K562 (cell line): ENCODE results near the gene DPY19L1. TPM values are rescaled to one million over a fixed set of nuclear protein-coding genes. Genes with fewer than 3 reads are reported as not detected.
"Not testable (repeated sequence)": the region's sequence is repeated elsewhere in the genome, so short reads cannot be mapped to it uniquely, and the experiment has no call there.

Source experiments
- ATAC-seq: fragments of 200-7000 bp; cut with Tn5 transposase; 3 replicates; pipeline ENCODE4 v1.9.1; 2020; ENCODE audit warnings: moderate library complexity
- BruUV-seq: library from RNA; stranded (reverse); fragments of 400-500 nt; replicated peaks from 2 replicates; lab custom pipeline; 2021; lab: Mats Ljungman, UMichigan
- CTCF ChIA-PET: fragments of 300-600 bp; formaldehyde crosslinking; extraction: SDS; loops from one replicate; lab custom pipeline; 2021; ENCODE audit warnings: low intra/inter-chr PET ratio; lab: Yijun Ruan, JAX
- POLR2A ChIA-PET: fragments of 300-600, 350-650 bp; sonication (Branson Sonifier 250); formaldehyde crosslinking; extraction: SDS; loops from one replicate; lab custom pipeline; 2021; ENCODE audit warnings: antibody characterized with exemption, inconsistent platforms; lab: Yijun Ruan, JAX
- DNase-seq, 4 experiments: peaks; one replicate each; pipeline versions ENCODE4 v3.0.0 to v3.0.0-alpha.2; 2011 to 2018; ENCODE audit warnings: low spot score in 3 of 4, mixed read lengths in 3 of 4; ENCODE audit errors: extremely low read depth in 1 of 4
- FAIRE-seq: peaks from 2 replicates; lab custom pipeline; 2011; peaks lifted over from hg19 to GRCh38; lab: Jason Lieb, UNC
- H2AFZ ChIP-seq: 2 replicates; pipeline ENCODE4 v1.6.0; 2011; ENCODE audit warnings: low read depth, low read length, control low read depth, inconsistent platforms
- H3K27ac ChIP-seq: fragments of 200-600 bp; 3 replicates; pipeline ENCODE4 v1.8.0; 2011; ENCODE audit warnings: low read depth, mild to moderate bottlenecking, control low read depth, inconsistent platforms, low read length, moderate library complexity, mixed read lengths; ENCODE audit errors: extremely low read depth
- H3K27me3 ChIP-seq, 2 experiments: fragments of 300-600 bp in 1 of 2; 2 replicates in 1 of 2; 3 replicates in 1 of 2; pipeline versions ENCODE4 v1.6.0 to v1.8.0; 2011; ENCODE audit warnings: inconsistent platforms in 2 of 2, low read length in 2 of 2, mild to moderate bottlenecking in 1 of 2, mixed read lengths in 1 of 2, moderate library complexity in 1 of 2; ENCODE audit not compliant: control insufficient read depth in 2 of 2, insufficient read depth in 2 of 2
- H3K36me3 ChIP-seq: fragments of 300-600 bp; 3 replicates; pipeline ENCODE4 v1.8.0; 2011; ENCODE audit warnings: mild to moderate bottlenecking, low read length, inconsistent platforms; ENCODE audit not compliant: control insufficient read depth, insufficient read depth
- H3K4me1 ChIP-seq, 2 experiments: fragments of 200-600 bp in 1 of 2; replicated peaks in 1 of 2; 2 replicates in 1 of 2; 3 replicates in 1 of 2; pipeline versions ENCODE4 v1.5.1 to v1.8.0; 2011; ENCODE audit warnings: inconsistent platforms in 2 of 2, low read length in 2 of 2, mild to moderate bottlenecking in 1 of 2, mixed read lengths in 1 of 2, moderate library complexity in 1 of 2; ENCODE audit not compliant: control insufficient read depth in 2 of 2, insufficient read depth in 2 of 2
- H3K4me2 ChIP-seq: 2 replicates; pipeline ENCODE4 v1.6.1; 2011; ENCODE audit warnings: low read length, control low read depth, inconsistent platforms, mixed read lengths; ENCODE audit not compliant: insufficient read depth
- H3K4me3 ChIP-seq: fragments of 200-600 bp; sonication (generic), shearing (Covaris generic); 2 replicates; pipeline ENCODE4 v1.5.1; 2016; ENCODE audit warnings: control low read depth, inconsistent platforms
- H3K79me2 ChIP-seq: fragments of 200-600 bp; 3 replicates; pipeline ENCODE4 v1.8.0; 2011; ENCODE audit warnings: low read length, inconsistent platforms; ENCODE audit not compliant: control insufficient read depth, insufficient read depth
- H3K9ac ChIP-seq, 2 experiments: 2 replicates each; pipeline versions ENCODE4 v1.6.0 to v1.6.1; 2011; ENCODE audit warnings: low read depth in 2 of 2, low read length in 2 of 2, control low read depth in 1 of 2, inconsistent platforms in 1 of 2, mild to moderate bottlenecking in 1 of 2, mixed read lengths in 1 of 2; ENCODE audit not compliant: insufficient read depth in 1 of 2
- H3K9me1 ChIP-seq: one replicate; pipeline ENCODE4 v1.6.0; 2011; ENCODE audit warnings: inconsistent platforms, mild to moderate bottlenecking, low read length, moderate library complexity; ENCODE audit not compliant: control insufficient read depth, insufficient read depth
- H3K9me3 ChIP-seq: replicated peaks from 2 replicates; pipeline ENCODE4 v1.5.1; 2011; ENCODE audit warnings: low read depth, low read length, inconsistent platforms; ENCODE audit not compliant: control insufficient read depth, insufficient read depth
- H4K20me1 ChIP-seq: replicated peaks from 2 replicates; pipeline ENCODE4 v1.6.1; 2011; ENCODE audit warnings: low read length, inconsistent platforms, mixed read lengths; ENCODE audit not compliant: control insufficient read depth, insufficient read depth
- FOXA1 ChIP-seq: fragments of 450-650 bp; IDR thresholded peaks from 2 replicates; pipeline ENCODE4 v1.6.1; 2016; ENCODE audit warnings: mild to moderate bottlenecking, borderline replicate concordance
- GTF2F1 ChIP-seq: IDR thresholded peaks from 2 replicates; pipeline ENCODE4 v1.6.1; 2011; ENCODE audit warnings: low read depth, low read length, improper control_type of control experiment
- KAT2B ChIP-seq: IDR thresholded peaks from one replicate; pipeline ENCODE4 v1.6.1; 2012; ENCODE audit warnings: low read depth, mild to moderate bottlenecking, control low read depth, inconsistent platforms, low read length, moderate library complexity
- RCOR1 ChIP-seq, 2 experiments: IDR thresholded peaks; 2 replicates each; pipeline ENCODE4 v1.6.1; 2012; ENCODE audit warnings: low read depth in 2 of 2, low read length in 2 of 2, borderline replicate concordance in 1 of 2, improper control_type of control experiment in 1 of 2
- RFX5 ChIP-seq: IDR thresholded peaks from 2 replicates; pipeline ENCODE4 v1.6.1; 2011; ENCODE audit warnings: low read depth, mild to moderate bottlenecking, improper control_type of control experiment, low read length
- SRSF7 ChIP-seq: fragments of 200-400 bp; formaldehyde crosslinking; optimal IDR thresholded peaks from 2 replicates; pipeline ENCODE3; 2017; ENCODE audit warnings: mild to moderate bottlenecking, low read depth, low read length
- THRB ChIP-seq: fragments of 450-650 bp; formaldehyde crosslinking; conservative IDR thresholded peaks from 2 replicates; pipeline ENCODE4 v1.4.0; 2022; ENCODE audit warnings: mild to moderate bottlenecking, missing genetic modification characterization
- WGBS: fragments of 100-300 bp; shearing (Covaris generic); methylation state at CpG from one replicate; pipeline ENCODE4 v1.1.6; 2016; ENCODE audit warnings: low coverage, mixed read lengths; ENCODE audit not compliant: insufficient coverage; ENCODE audit errors: missing lambda C conversion rate; 5-methylcytosine and 5-hydroxymethylcytosine counted together
- in situ Hi-C: fragments of 300-500 bp; cut with MboI; formaldehyde crosslinking; loops from 4 replicates; pipeline ENCODE4 v1.15.0; 2018; ENCODE audit warnings: inconsistent platforms, mixed read lengths
- intact Hi-C: fragments of 100-400 bp; cut with micrococcal nuclease; formaldehyde crosslinking; loops from 2 replicates; pipeline ENCODE4 v1.14.2; 2022
- polyA plus RNA-seq, 8 experiments: library from polyadenylated mRNA; depleted of rRNA in 4 of 8; stranded (reverse) in 5 of 8; unstranded in 3 of 8; fragments of >200 nt; fragmentation: Nextera tagmentation in 2 of 8; fragmentation: Illumina TruSeq in 1 of 8; extraction: Ambion mirVana in 2 of 8; extraction: Trizol in 1 of 8; gene quantifications; 2 replicates each; pipeline versions ENCODE4 v1.2.1 to v1.2.3, GENCODE V29; 2011 to 2014; ENCODE audit warnings: inconsistent platforms in 1 of 8, missing spikeins in 1 of 8
- total RNA-seq, 7 experiments: library from RNA; depleted of rRNA in 6 of 7; stranded (reverse); fragments of >200 nt in 6 of 7; fragmentation: Illumina TruSeq in 2 of 7; extraction: Trizol in 2 of 7; gene quantifications; 2 replicates each; pipeline versions ENCODE4 v1.2.1 to v1.2.3, GENCODE V29; 2011 to 2021; ENCODE audit warnings: low replicate concordance in 1 of 7
- TF ChIP-seq, protein P1 (sequence below): fragments of 250-450 bp; sonication (Bioruptor Pico); IDR thresholded peaks from 2 replicates; pipeline ENCODE4 v1.4.0; 2020

DPY19L1 gene
- total and polyA plus RNA-seq, 9 of the 15 experiments (the other 6 are each of a cell fraction or from before 2014, with no cell fraction given), result 4.0 to 34.3 (median 22.1) TPM

GRCh38 chr7:34928052-34928451 is 109.2 kb downstream of the DPY19L1 start (continued):
- TF ChIP-seq, protein P1, sequence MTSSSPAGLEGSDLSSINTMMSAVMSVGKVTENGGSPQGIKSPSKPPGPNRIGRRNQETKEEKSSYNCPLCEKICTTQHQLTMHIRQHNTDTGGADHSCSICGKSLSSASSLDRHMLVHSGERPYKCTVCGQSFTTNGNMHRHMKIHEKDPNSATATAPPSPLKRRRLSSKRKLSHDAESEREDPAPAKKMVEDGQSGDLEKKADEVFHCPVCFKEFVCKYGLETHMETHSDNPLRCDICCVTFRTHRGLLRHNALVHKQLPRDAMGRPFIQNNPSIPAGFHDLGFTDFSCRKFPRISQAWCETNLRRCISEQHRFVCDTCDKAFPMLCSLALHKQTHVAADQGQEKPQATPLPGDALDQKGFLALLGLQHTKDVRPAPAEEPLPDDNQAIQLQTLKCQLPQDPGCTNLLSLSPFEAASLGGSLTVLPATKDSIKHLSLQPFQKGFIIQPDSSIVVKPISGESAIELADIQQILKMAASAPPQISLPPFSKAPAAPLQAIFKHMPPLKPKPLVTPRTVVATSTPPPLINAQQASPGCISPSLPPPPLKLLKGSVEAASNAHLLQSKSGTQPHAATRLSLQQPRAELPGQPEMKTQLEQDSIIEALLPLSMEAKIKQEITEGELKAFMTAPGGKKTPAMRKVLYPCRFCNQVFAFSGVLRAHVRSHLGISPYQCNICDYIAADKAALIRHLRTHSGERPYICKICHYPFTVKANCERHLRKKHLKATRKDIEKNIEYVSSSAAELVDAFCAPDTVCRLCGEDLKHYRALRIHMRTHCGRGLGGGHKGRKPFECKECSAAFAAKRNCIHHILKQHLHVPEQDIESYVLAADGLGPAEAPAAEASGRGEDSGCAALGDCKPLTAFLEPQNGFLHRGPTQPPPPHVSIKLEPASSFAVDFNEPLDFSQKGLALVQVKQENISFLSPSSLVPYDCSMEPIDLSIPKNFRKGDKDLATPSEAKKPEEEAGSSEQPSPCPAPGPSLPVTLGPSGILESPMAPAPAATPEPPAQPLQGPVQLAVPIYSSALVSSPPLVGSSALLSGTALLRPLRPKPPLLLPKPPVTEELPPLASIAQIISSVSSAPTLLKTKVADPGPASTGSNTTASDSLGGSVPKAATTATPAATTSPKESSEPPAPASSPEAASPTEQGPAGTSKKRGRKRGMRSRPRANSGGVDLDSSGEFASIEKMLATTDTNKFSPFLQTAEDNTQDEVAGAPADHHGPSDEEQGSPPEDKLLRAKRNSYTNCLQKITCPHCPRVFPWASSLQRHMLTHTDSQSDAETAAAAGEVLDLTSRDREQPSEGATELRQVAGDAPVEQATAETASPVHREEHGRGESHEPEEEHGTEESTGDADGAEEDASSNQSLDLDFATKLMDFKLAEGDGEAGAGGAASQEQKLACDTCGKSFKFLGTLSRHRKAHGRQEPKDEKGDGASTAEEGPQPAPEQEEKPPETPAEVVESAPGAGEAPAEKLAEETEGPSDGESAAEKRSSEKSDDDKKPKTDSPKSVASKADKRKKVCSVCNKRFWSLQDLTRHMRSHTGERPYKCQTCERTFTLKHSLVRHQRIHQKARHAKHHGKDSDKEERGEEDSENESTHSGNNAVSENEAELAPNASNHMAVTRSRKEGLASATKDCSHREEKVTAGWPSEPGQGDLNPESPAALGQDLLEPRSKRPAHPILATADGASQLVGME, result no peak
- TF ChIP-seq SRSF7, result no peak
- no peak for TF ChIP-seq GTF2F1
- no peak for TF ChIP-seq RCOR1 (IDR thresholded peaks at IDR 0.05; ENCODE audit: borderline replicate concordance in 1 of 2, low read depth in 2 of 2, low read length in 2 of 2)
- no peak for TF ChIP-seq THRB (CRISPR knock-in tag)
- no peak for TF ChIP-seq RFX5
- no peak for TF ChIP-seq KAT2B
- no peak for TF ChIP-seq FOXA1

GRCh38 chr7:34920470-34920869 is 116.8 kb downstream of the DPY19L1 start:
- intact Hi-C loops, result loop anchor here (10.0 kb wide), 1 partner anchor 114 kb away; the partner anchor contains the start of gene DPY19L1
- H4K20me1 ChIP-seq, H3K9me1 ChIP-seq, H3K9ac ChIP-seq, DNase-seq, CTCF ChIA-PET, H3K9me3 ChIP-seq, H3K27ac ChIP-seq, H2AFZ ChIP-seq, FAIRE-seq, BruUV-seq, H3K4me2 ChIP-seq, H3K79me2 ChIP-seq, H3K27me3 ChIP-seq, H3K4me1 ChIP-seq, in situ Hi-C loops, H3K4me3 ChIP-seq, H3K36me3 ChIP-seq, ATAC-seq: not testable (repeated sequence)
- 0% methylated on average over 2 of the region's 4 CpGs for WGBS
- POLR2A ChIA-PET, result interaction anchor here (0.6 kb wide), 1 partner anchor 114 kb away, joined by 3 read pairs; no protein-coding TSS in a partner anchor

- H3K9me1 ChIP-seq, H3K4me2 ChIP-seq, FAIRE-seq, H3K79me2 ChIP-seq, CTCF ChIA-PET, intact Hi-C loops, H3K27ac ChIP-seq, H3K4me3 ChIP-seq, H4K20me1 ChIP-seq, POLR2A ChIA-PET, H2AFZ ChIP-seq, ATAC-seq, H3K9me3 ChIP-seq, DNase-seq, H3K9ac ChIP-seq, H3K36me3 ChIP-seq, in situ Hi-C loops, BruUV-seq, H3K27me3 ChIP-seq, H3K4me1 ChIP-seq: not testable (repeated sequence)
- 0% methylated on average over 2 of the region's 2 CpGs for WGBS
Observed at GRCh38 chr7:34919038-34919437, 118.2 kb downstream of the DPY19L1 start.
